HepG2 (cell line): ENCODE measurements around the gene CGREF1. TPM values are rescaled to one million over a fixed set of nuclear protein-coding genes. Genes with fewer than 3 reads are reported as not detected.

Experiments
- BHLHE40 ChIP-seq: IDR thresholded peaks from 2 replicates; pipeline ENCODE4 v1.6.1; 2011; ENCODE audit warnings: low read length, improper control_type of control experiment
- ELF3 ChIP-seq: IDR thresholded peaks from 2 replicates; pipeline ENCODE4 v1.6.1; 2016; ENCODE audit warnings: missing genetic modification reagents, missing compliant biosample characterization
- IRX3 ChIP-seq: sonication (generic); formaldehyde crosslinking; IDR thresholded peaks from 2 replicates; pipeline ENCODE4 v1.8.1; 2023; ENCODE audit warnings: mild to moderate bottlenecking, low read depth, missing genetic modification reagents, borderline replicate concordance
- MLX ChIP-seq: IDR thresholded peaks from 2 replicates; pipeline ENCODE4 v1.6.1; 2016
- MTERF4 ChIP-seq: sonication (generic); formaldehyde crosslinking; IDR thresholded peaks from 2 replicates; pipeline ENCODE4 v1.8.0; 2023; ENCODE audit warnings: mild to moderate bottlenecking, missing genetic modification reagents
- NAIF1 ChIP-seq: sonication (generic); formaldehyde crosslinking; IDR thresholded peaks from 2 replicates; pipeline ENCODE4 v1.5.0; 2020; ENCODE audit warnings: mild to moderate bottlenecking, missing genetic modification reagents, borderline replicate concordance
- NR2F1 ChIP-seq, 2 experiments: fragments of 450-650 bp in 1 of 2; formaldehyde crosslinking in 1 of 2; IDR thresholded peaks; 2 replicates each; pipeline versions ENCODE4 v1.5.0 to v1.6.1; 2016 to 2020; ENCODE audit warnings: mild to moderate bottlenecking in 1 of 2, missing compliant biosample characterization in 1 of 2, missing genetic modification reagents in 1 of 2, moderate library complexity in 1 of 2
- PLSCR1 ChIP-seq: sonication (generic); formaldehyde crosslinking; IDR thresholded peaks from 2 replicates; pipeline ENCODE4 v1.5.0; 2020; ENCODE audit warnings: missing genetic modification reagents, mild to moderate bottlenecking, borderline replicate concordance
- POGK ChIP-seq: sonication (generic); formaldehyde crosslinking; conservative IDR thresholded peaks from 2 replicates; pipeline ENCODE4 v1.8.0; 2022; ENCODE audit warnings: mild to moderate bottlenecking, moderate library complexity, missing genetic modification reagents
- SNRNP70 ChIP-seq: fragments of 200-400 bp; formaldehyde crosslinking; IDR thresholded peaks from 2 replicates; pipeline ENCODE4 v1.6.1; 2017; ENCODE audit warnings: mild to moderate bottlenecking, low read depth, low read length, moderate library complexity
- SOX13 ChIP-seq, 3 experiments: fragments of 450-650 bp in 1 of 3; sonication (generic) in 1 of 3; formaldehyde crosslinking in 1 of 3; IDR thresholded peaks in 2 of 3; conservative IDR thresholded peaks in 1 of 3; 2 replicates each; pipeline versions ENCODE4 v1.5.0 to v1.6.1; 2016 to 2020; ENCODE audit warnings: antibody characterized with exemption in 1 of 3, mild to moderate bottlenecking in 1 of 3, missing compliant biosample characterization in 1 of 3, missing genetic modification reagents in 1 of 3, moderate library complexity in 1 of 3
- SOX6 ChIP-seq, 2 experiments: fragments of 450-650 bp in 1 of 2; sonication (generic) in 1 of 2; formaldehyde crosslinking in 1 of 2; IDR thresholded peaks; 2 replicates each; pipeline versions ENCODE4 v1.4.0 to v1.6.1; 2017 to 2020; ENCODE audit warnings: antibody characterized with exemption in 1 of 2, mild to moderate bottlenecking in 1 of 2, missing genetic modification reagents in 1 of 2
- SP5 ChIP-seq: IDR thresholded peaks from 2 replicates; pipeline ENCODE4 v1.6.1; 2016; ENCODE audit warnings: low read depth, borderline replicate concordance
- YY1 ChIP-seq: IDR thresholded peaks from 2 replicates; pipeline ENCODE4 v1.6.1; 2011; ENCODE audit warnings: low read length, low read depth, moderate library complexity, mild to moderate bottlenecking; ENCODE audit not compliant: insufficient read depth, insufficient replicate concordance
- ZKSCAN1 ChIP-seq: fragments of 150-350 bp; IDR thresholded peaks from 2 replicates; pipeline ENCODE4 v1.6.1; 2014; ENCODE audit warnings: low read length
- ZNF282 ChIP-seq: fragments of 450-650 bp; IDR thresholded peaks from 2 replicates; pipeline ENCODE4 v1.6.1; 2018; ENCODE audit not compliant: partially characterized antibody
- ZNF30 ChIP-seq: sonication (generic); formaldehyde crosslinking; IDR thresholded peaks from 2 replicates; pipeline ENCODE4 v1.5.0; 2020; ENCODE audit warnings: mild to moderate bottlenecking, missing genetic modification reagents
- ZNF510 ChIP-seq: sonication (generic); formaldehyde crosslinking; IDR thresholded peaks from 2 replicates; pipeline ENCODE4 v1.4.0; 2020; ENCODE audit warnings: low read depth, mild to moderate bottlenecking, missing genetic modification reagents
- ZNF639 ChIP-seq: conservative IDR thresholded peaks from 2 replicates; pipeline ENCODE4 v1.6.1; 2018; ENCODE audit warnings: missing genetic modification reagents
- ZSCAN5A ChIP-seq: sonication (generic); formaldehyde crosslinking; IDR thresholded peaks from 2 replicates; pipeline ENCODE4 v1.8.0; 2022; ENCODE audit warnings: mild to moderate bottlenecking, missing genetic modification reagents, borderline replicate concordance
- polyA plus RNA-seq, 8 experiments: library from polyadenylated mRNA; depleted of rRNA in 3 of 8; stranded (reverse) in 7 of 8; unstranded in 1 of 8; fragments of >200 nt; fragmentation: Illumina TruSeq in 4 of 8; extraction: Trizol in 4 of 8; gene quantifications; 2 replicates each; pipeline versions ENCODE4 v1.2.1 to v1.2.3, GENCODE V29; 2011 to 2016; ENCODE audit warnings: low read depth in 4 of 8, missing spikeins in 1 of 8, mixed read lengths in 1 of 8; ENCODE audit not compliant: insufficient read depth in 1 of 8
- total RNA-seq, 5 experiments: library from RNA; depleted of rRNA; stranded (reverse); fragments of >200 nt; fragmentation: Illumina TruSeq; extraction: Trizol; gene quantifications; 2 replicates each; pipeline ENCODE4 v1.2.3, GENCODE V29; 2016; ENCODE audit warnings: low read depth in 1 of 5

The CGREF1 gene
- total and polyA plus RNA-seq, 2 of the 13 experiments (the other 11 are each of a cell fraction or from before 2014, with no cell fraction given), result 13.9 to 23.4 TPM

- TF ChIP-seq ZNF639 (CRISPR knock-in tag) (peak; percentile 70; the same call in 1 of the 2 replicates), POGK (CRISPR knock-in tag) (no peak; the same call in 1 of the 2 replicates), ZNF30 (CRISPR knock-in tag) (peak; percentile 17; the same call in 1 of the 2 replicates), ZNF282 (no peak), YY1 (no peak), NR2F1 (CRISPR knock-in tag; IDR thresholded peaks at IDR 0.05) (no peak), ELF3 (CRISPR knock-in tag) (peak; percentile 8; the same call in 1 of the 2 replicates), ZNF510 (CRISPR knock-in tag) (peak; percentile 79; the same call in 1 of the 2 replicates), SNRNP70 (no peak), SOX6 (IDR thresholded peaks at IDR 0.05) (no peak), SOX6 (CRISPR knock-in tag; IDR thresholded peaks at IDR 0.05) (no peak; the same call in 1 of the 2 replicates), SP5 (CRISPR knock-in tag) (peak; percentile 43; the same call in 1 of the 2 replicates), MLX (CRISPR knock-in tag) (no peak), MTERF4 (CRISPR knock-in tag) (no peak), NAIF1 (CRISPR knock-in tag) (no peak), ZSCAN5A (CRISPR knock-in tag) (peak; percentile 64; the same call in 1 of the 2 replicates), SOX13 (IDR thresholded peaks at IDR 0.05) (no peak), SOX13 (CRISPR knock-in tag; conservative IDR thresholded peaks at IDR 0.05 in 1 of 2, IDR thresholded peaks at IDR 0.05 in 1 of 2) (0 out of 4 replicates have a peak, but pooled peaks of 1 of the 2 experiments have one; percentile 2), BHLHE40 (no peak), PLSCR1 (no peak), IRX3 (CRISPR knock-in tag) (peak; percentile 64; the same call in 1 of the 2 replicates), ZKSCAN1 (no peak)
Measured at GRCh38 chr2:27134781-27135477, 16.0 kb upstream of the CGREF1 start (continued).
